Activated naive CD4-positive, alpha-beta T cell treated with anti-CD3 and anti-CD28 coated beads, Interleukin-2, amount 50 U/mL, for 16 hours (primary cell): ENCODE results near the gene ADISSP.
"Not testable (repeated sequence)": the region's sequence is repeated elsewhere in the genome, so short reads cannot be mapped to it uniquely, and the experiment has no call there.

Source experiments
- DNase-seq: peaks from one replicate; pipeline ENCODE4 v3.0.0-alpha.2; 2020

Gene ADISSP

DNA sequence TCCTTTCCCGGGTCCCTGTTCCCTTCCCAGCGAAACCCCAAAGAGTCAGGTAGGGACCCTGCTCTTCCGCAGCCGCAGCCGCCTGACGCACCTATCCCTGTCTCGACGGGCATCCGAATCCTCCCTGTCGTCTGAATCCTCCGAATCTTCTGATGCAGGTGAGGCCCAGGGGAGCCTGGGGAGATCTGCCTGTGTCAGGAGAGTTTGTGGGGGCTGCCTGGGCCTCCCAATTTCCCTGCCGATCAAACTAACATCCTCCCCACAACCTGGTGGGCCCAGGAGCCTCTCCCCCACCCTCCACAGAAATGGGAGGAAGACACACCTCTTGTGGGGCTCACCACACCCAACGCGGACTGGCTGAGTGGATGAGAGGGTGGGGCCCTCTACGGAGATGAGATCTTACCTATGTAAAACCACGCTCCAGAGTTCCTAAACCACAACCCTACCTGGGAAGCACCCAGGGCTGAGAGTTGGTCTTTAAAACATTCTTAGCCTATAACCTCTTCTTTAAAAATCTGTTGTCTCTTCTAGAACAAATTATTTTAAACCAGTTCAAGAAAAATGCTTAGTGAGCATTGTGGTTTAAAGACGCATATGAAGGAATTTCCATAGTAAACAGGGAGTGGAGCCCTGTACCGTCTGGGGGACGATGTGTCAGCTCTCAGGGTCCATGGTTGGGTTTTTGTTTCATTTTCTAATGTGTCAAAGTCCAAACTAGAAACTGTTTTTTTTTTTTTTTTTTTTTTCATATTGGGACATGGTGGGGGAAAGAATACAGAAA lies 30.2 kb upstream of the ADISSP start:
- DNase-seq, result peak; percentile 40

DNA sequence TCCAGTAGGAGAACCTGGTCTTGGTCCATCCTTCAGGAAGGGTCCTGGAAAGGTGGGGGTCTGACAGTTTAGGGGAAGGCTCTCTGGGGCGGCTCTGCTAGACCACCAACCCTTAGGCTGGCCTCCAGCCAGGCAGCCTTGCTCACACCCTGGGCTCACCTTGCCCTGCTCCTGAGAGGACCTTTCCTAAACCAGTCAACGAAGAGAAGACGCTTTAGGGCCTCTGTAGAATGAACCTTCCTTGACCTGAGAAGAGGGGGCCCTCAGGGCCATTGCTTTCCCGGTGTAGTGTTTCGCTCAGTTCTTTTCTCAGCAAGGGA lies 29.6 kb upstream of the ADISSP start:
- DNase-seq, result no peak

DNA sequence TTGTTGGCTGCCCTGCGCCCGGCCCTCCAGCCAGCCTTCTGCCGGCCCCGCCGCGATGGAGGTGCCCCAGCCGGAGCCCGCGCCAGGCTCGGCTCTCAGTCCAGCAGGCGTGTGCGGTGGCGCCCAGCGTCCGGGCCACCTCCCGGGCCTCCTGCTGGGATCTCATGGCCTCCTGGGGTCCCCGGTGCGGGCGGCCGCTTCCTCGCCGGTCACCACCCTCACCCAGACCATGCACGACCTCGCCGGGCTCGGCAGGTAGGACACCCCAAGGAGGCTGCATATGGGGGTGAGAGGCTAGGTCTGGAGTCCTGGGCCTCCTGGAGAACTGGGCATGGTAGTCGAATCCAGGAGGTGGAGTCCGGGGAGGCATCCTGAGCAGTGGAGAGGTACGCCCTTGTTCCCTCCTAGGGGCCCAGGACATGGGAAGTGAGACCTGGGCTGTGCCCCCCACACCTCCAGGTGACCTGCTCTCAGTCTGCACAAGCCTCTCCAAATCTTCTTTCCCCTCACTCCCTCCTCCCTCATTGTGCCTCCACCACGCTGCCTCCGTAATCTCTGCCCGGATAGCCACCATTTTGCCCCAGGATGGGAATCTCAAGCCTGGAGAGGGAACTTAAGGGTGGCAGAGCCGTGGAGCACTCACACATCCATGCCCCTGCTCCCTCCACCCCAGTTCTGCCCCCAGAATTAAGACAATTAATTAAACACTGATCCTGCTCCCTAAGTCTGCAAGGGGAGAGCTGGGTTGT lies 29.1 kb upstream of the ADISSP start:
- no peak for DNase-seq

DNA sequence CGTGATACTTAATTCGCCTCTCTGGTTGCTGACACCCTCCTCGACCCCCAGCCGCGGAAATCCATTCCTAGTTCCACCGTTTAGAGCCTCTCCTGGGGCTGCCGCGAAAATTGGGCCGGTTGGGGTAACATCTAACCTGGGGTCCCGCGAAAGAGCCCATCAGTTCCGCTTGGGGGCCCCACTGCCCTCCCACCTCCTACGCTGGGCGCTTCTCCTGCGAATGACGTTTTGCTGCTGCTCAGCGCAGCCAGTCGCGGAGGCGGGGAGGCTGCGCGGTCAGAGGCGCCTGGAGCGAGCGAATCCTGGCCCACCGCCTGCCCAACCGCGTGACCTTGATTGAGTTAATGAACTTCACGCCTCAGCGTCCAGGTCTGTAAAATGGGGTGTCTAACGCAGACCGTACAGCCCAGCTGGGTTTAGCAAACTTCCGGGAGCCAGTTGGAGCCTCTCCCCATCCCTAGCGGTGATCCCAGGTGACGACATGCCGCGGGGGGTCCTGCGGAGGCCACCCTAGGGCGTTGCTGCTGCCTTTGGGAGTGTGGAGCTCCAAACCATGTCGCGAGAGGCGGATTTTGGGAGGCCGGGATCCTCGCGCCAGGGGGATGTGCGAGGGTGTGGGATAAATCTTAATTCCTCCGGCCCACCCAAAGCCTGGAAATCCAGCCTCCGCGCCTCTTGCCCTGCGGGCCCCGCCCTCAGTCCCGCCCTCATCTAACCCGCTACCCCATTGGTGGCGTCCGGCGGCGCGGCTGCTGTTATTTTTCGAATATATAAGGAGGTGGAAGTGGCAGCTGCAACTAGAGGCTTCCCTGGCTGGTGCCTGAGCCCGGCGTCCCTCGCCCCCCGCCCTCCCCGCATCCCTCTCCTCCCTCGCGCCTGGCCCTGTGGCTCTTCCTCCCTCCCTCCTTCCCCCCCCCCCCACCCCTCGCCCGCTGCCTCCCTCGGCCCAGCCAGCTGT lies 28.2 kb upstream of the ADISSP start, which contains the start of gene CDC25B:
TSS of gene CDC25B (plus strand) at position 800 of the 958 bp plus-strand sequence. CDS start 222 bp downstream, outside the sequence.
- peak; percentile 89 for DNase-seq

DNA sequence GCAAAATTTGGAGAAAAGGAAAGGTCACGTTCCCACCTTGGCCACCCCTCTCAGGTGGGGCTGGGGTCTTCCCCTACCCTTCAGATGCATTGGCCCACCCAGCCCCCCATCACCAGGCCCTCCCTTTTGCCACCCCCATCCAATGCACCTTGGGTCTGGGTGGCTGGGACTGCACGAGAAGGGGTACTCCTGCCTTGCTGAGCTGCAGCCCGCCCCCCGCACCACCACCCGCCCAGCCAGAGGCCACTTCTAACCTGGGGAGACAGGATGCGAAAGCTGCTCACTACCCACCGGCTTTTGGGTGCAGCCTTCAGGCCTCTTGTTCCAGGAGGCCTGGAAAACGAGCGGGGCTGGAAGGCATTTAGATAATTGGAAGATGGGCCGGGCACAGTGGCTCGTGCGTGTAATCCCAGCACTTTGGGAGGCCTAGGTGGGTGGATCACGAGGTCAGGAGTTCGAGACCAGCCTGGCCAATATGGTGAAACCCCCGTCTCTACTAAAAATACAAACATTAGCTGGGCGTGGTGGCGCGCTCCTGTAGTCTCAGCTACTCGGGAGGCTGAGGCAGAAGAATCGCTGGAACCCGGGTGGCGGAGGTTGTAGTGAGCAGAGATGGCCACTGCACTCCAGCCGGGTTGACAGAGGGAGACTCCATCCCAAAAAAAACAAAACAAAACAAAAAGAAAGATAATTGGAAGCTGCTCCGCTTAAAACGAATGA lies 27.3 kb upstream of the ADISSP start:
- DNase-seq, result no peak

DNA sequence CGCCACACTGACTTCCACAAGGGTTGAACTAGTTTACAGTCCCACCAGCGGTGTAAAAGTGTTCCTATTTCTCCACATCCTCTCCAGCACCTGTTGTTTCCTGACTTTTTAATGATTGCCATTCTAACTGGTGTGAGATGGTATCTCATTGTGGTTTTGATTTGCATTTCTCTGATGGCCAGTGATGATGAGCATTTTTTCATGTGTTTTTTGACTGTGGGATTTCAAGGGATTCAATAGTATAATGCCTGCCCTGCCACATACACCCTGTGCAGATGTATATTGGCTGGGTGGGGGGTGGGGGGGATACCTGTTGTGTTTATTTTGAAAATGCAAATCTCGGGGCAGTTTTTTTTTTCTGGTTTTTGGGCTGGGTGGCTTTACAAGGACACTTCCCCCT lies 26.6 kb upstream of the ADISSP start:
- DNase-seq, result not testable (repeated sequence)

DNA sequence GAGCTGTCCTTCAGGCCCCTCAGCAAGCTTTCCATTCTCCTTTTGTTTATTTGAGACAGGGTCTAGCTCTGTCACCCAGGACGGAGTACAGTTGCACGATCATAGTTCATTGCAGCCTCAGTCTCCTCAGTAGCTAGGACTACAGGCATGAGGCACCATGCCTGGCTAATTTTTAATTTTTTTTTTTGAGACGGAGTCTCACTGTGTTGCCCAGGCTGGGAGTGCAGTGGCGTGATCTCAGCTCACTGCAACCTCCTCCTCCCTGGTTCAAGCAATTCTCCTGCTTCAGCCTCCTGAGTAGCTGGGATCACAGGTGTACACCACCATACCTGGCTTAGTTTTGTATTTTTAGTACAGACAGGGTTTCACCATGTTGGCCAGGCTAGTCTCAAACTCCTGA lies 21.6 kb upstream of the ADISSP start:
- not testable (repeated sequence) for DNase-seq

DNA sequence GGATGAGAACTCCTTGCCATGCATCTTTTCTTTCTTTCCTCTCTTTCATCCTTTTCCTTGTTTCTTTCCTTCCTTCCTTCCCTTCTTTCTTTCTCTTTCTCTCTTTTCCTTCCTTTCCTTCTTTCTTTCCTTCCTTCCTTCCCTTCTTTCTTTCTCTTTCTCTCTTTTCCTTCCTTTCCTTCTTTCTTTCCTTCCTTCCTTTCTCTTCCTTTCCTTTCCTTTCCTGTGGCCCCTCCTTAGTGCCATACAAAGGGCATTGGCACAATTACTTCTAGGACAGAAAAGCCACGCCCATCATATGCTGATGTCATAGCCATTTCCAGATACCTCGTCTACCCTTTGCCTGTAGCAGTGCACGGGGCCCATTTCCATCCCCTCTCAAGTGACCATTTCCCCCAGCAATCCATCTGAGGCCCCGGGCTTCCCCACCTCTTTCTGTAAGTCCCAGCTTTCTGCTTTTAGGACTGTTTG lies 21.2 kb upstream of the ADISSP start:
- no peak for DNase-seq

DNA sequence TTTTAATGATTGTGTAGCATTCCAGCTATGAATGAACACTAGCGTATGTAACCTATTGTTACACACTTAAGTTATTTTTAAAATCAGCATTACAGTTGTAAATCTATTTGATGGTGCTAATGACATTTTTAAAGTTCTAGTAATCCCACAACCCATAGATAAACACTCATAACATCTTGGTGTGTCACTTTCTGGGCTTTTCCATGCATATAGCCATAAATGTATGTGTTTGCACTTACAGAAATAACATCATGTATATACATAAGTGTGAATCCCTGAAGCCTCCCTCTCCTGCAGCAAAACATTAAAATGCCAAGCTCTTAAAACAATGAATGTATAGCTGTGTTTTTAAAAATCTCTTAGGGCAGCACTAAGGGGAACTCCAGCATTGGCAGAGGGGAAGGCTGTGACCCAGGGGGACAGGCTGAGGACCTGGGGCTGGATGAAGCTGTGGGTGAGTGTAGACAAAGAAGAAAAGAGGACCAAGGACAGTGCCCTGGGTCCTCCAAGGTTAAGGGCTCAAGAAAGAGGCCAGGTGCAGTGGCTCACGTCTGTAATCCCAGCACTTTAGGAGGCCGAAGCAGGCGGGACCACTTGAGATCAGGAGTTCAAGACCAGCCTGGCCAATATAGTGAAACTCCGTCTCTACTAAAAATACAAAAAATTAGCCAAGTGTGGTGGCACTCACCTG lies 19.9 kb upstream of the ADISSP start:
- no peak for DNase-seq

DNA sequence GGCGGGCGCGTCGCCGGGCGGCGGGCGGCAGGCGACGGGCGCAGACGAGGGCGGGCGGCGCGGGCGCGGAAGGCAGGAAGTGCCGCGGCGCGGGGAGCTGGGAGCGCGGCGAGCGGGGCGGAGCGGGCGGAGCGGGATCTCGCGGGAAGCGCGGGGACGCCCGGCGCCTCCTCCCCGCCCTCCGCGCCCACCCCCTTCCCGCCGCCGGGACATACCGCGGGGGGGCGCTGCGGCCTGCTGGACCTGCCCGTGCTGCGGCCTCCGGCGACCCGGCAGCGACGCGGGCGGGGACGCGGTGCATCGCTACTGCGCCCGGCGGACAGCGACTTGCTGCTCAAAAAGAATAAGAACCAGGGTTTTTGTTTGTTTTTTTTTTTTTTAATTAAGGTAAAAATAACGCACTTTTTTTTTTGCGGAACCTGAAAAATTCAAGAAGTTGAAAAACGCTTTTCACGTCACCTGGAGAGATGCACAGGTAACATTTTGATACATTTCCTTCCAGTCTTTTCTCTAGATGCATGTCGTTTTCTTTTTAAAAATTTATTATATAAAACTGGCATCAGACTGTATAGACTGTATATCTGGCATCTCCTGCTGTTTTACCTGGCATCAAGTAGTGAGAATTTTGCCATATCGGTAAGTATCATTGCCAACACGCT lies 19.2 kb upstream of the ADISSP start, which contains the start of gene CENPB:
TSS of gene CENPB (minus strand) at position 76 of the 659 bp plus-strand sequence. CDS start 257 bp downstream, outside the sequence.
- peak; percentile 91 for DNase-seq

DNA sequence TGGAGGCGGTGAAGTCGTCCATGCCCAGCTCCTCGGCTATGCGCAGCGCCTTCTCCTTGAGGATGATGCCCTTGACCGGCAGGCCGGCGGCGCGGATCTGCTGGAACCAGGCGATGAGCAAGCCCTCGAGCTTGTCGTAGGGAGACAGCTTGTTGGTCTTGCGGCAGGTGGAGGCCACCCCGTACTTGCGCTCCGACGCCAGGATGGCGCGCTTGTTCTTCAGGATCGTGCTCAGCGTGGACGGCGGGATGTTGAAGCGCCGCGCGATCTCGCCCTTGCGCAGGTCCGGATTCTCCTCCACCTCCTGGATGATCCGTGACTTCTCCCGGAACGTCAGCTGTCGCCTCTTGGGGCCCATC lies 18.6 kb upstream of the ADISSP start:
- DNase-seq, result peak; percentile 47

DNA sequence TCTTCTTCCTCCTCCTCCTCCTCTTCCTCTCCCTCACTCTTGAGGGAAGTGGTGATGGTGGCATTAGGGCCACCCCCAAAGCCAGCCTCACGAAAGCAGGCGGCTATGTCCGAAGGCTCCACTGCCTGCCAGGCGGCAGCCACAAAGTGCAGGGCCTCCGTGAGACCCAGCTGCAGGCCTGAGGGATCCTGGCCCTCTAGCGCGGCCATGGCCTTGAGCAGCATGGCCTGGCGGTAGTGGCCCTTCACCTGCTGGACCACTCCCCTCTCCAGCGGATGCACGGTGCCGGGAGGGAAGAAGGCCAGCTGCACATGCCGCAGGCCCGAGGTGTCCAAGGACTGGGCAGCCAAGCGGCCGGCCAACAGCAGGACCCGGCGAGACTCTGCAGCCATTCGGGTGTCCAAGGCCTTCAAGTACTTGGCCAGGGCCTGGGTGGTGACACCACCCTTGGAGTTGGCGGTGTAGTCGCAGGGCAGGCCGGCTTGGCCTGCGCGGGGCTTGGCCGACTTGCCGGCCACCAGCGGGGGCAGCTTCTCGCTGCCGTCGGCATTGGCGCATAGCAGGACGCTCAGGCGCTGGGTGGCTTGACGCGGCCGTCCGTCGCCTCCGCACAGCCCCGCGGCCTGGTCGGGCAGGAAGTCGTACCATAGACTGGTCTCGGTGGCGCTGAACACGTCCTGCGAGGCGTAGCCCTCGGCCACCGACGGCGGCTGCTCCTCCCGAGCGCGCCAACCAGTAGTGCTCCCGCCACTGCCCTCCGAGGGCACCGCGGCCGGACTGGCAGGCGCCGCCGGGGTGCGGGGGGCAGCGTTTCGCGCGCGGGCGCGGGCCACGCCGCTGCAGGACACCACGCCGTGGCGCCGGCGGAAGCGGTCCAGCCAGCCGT lies 17.9 kb upstream of the ADISSP start:
- DNase-seq, result no peak

DNA sequence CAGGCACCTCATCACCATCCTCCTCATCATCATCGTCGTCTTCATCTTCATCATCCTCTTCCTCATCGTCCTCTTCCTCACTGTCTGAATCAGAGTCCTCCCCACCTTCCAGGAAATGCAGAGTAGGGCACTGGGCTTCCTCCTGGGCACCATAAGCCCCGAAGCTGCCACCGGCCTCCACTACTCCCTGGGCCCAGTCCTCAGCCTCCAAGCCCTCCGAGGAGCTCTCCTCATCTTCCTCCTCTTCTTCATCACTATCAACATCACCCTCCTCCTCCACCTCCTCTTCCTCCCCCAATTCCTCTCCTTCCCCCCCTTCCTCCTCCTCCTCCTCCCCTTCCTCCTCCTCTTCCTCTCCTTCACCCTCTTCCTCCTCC lies 17.3 kb upstream of the ADISSP start:
- DNase-seq, result no peak

DNA sequence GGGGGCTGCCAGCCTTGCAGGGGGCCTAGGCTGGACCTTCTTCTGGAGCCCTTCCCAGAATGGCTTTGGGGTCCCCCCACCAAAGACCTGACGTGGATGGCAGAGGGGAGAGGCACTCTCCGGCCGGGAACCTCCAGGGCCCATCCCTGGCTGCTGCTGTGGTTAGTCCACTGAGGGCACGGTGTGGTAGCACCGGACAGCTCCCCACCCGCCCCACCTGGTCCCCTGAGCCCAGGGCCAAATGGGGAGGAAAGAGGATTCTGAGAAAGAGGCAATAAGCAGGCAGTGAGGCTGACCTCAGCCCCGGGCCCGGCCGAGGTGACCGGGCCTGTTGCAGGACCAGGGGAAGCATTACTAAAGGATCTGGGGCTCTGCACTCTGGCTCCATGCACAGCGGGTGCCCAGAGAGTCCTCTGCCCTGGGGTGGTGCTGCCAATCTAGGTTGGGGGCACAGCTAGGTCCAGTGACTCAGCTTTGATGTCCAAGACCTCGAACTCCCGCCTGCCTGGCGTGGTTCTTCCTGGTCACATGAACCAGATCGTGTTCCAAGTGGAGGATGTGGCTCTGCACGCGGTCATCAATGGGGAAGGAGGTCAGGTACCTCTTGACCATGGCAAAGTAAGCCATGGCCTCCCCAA lies 16.8 kb upstream of the ADISSP start:
- DNase-seq, result no peak

DNA sequence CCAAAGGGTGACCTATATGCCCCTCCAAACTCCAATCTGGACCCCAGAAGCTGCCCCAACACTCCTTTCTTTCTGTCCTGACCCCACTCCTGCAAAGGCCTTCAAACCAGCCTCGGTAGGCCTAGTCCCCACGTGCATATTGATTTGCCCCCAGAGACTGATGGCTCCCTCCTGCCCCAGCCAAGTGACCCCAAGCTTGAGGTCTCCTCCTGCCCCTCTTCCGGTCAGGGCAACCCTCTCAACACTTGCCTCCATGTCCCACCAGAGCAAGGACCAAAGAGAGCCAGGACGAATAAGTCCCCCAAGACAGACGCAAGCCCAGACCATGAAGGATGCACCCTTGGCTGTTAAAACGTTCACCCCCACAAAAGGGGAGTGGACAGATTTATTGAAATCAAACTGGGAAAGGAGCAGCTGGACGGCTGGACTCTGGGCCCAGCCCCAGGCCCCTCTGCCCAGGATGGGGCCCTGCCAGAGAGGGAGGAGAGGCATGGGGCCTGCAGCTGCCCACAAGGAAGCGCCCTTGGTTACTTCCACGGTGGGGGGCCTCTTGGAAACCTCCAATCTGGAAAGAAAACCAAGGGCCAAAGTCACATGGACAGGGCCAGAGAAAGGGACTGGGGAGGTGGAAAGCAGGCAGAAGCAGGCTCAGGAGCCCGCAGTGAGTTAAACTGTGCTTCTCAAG lies 16.1 kb upstream of the ADISSP start:
- no peak for DNase-seq

DNA sequence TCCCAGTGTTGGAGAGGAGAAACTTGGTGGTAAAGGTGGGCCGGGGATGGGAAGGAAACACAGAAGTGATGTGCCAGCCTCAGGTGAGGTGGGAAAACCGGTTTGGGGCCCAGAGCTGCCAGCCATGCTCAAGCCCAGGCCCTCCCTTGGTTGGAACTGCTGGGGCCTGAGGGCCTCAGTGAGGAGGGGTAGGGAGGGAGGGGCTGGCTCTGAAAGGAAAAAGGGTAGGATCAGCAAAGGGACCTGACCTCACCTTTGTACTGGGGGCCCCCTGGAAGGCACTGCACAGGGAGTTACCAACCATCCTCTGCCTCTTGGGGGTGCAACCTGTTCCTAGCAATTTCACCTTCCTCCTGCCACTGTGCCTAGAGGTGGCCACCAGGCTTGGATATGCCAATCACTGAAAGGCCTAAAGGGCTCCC lies 15.5 kb upstream of the ADISSP start:
- DNase-seq, result no peak

DNA sequence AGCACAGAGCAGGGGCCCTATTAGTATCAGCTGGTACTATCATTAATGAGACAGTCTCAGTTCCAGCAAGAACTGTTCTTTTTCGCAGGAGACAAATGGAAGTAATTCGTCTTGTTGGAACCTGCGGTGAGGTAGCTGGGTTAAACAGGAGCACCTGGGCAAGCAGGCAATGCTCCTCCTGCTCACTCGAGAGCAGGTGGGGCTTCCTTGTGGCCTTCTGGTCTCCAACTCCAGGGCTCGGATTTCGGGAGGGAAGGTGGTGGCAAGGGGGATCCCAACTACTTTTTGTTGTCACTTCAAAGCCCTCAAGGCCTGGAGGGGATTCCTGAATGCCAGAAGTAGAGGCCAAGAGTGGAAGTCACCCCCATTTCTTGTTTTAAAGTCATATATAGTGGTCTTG lies 15.0 kb upstream of the ADISSP start:
- DNase-seq, result no peak

DNA sequence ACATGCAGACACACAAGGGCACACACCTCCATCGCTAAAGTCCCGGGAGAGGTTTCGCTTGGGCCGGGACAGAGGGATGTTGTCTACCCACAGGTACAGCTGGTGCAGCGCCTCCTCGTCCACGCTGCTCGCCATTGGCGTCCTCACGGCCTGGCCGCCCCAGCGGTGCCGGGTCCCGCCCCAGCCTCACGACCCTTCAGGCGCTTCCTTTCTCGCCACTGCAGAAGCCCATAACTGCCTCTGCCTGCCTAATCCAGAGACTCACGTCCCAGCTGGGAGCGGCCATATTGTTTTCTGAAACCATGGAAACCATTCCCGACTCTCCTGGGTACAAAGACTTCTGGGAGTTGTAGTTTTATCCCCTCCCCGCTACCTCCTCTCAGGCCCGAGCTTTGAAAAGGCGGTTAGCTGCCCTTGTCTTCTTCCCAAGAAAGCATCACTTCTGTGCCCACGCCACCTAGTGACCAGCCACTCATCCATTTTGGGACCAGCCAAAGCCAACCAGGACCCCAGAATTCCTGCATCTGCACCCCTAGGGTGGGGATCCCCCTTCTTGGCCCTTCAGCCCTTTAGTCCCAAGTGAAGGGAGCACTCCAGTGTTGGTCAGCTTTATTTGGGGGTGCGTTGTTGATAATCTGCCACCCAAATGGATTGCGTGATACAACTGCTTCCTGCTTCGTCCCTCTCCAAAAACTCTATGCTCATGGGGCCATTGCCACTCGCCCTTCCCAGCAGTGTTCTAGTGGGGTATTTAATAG lies 13.8 kb upstream of the ADISSP start, which contains the start of gene SPEF1:
TSS of gene SPEF1 (minus strand) at position 296 of the 758 bp plus-strand sequence. CDS start at position 135, 161 bp downstream.
- no peak for DNase-seq
